GM10266 (cell line): ENCODE results near the gene UNC5A.

Source experiments
- DNase-seq: peaks from one replicate; pipeline ENCODE4 v3.0.0; 2012; ENCODE audit errors: extremely low spot score
- CTCF ChIP-seq: IDR thresholded peaks from 2 replicates; pipeline ENCODE4 v1.5.1; 2012; ENCODE audit warnings: mild to moderate bottlenecking, low read depth; ENCODE audit not compliant: control insufficient read depth, insufficient read depth; ENCODE audit errors: missing control alignments

The UNC5A gene

GRCh38 chr5:176883700-176884570 lies 73.6 kb downstream of the UNC5A start:
- TF ChIP-seq CTCF, result no peak
- no peak for DNase-seq

- TF ChIP-seq CTCF, result no peak
- DNase-seq, result no peak
Observed at GRCh38 chr5:176884571-176884890, 74.2 kb downstream of the UNC5A start.

GRCh38 chr5:176886336-176887251 lies 76.2 kb downstream of the UNC5A start:
- DNase-seq, result no peak
- TF ChIP-seq CTCF, result no peak

- no peak for DNase-seq
Observed at GRCh38 chr5:176887252-176887849, 77.0 kb downstream of the UNC5A start.

GRCh38 chr5:176888016-176888864 lies 77.9 kb downstream of the UNC5A start:
- DNase-seq, result no peak

More at GRCh38 chr5:176887252-176887849, 77.0 kb downstream of the UNC5A start:
- no peak for TF ChIP-seq CTCF

More at GRCh38 chr5:176888016-176888864, 77.9 kb downstream of the UNC5A start:
- TF ChIP-seq CTCF, result no peak
